Brain microvascular endothelial cell (primary cell): ENCODE measurements around the gene SHANK3.

Source experiments
- DNase-seq: peaks from one replicate; pipeline ENCODE4 v3.0.0-alpha.2; 2020
- H3K27ac ChIP-seq: fragments of 250-450 bp; sonication (Bioruptor Pico); 2 replicates; pipeline ENCODE4 v1.5.1; 2020; ENCODE audit warnings: mild to moderate bottlenecking, moderate library complexity
- H3K27me3 ChIP-seq: fragments of 250-450 bp; sonication (Bioruptor Pico); replicated peaks from 2 replicates; pipeline ENCODE4 v1.5.1; 2020; ENCODE audit warnings: mild to moderate bottlenecking
- H3K36me3 ChIP-seq: fragments of 250-450 bp; sonication (Bioruptor Pico); replicated peaks from 2 replicates; pipeline ENCODE4 v1.5.1; 2020; ENCODE audit warnings: mild to moderate bottlenecking
- H3K4me3 ChIP-seq: 2 replicates; pipeline ENCODE4 v1.5.1; 2011; ENCODE audit warnings: low read depth, mild to moderate bottlenecking, control low read depth, low read length, moderate library complexity
- CTCF ChIP-seq: IDR thresholded peaks from 2 replicates; pipeline ENCODE4 v1.5.1; 2011; ENCODE audit warnings: low read depth, mild to moderate bottlenecking, moderate library complexity, low read length, control low read depth, inconsistent platforms; ENCODE audit errors: missing control alignments
- in situ Hi-C: cut with HindIII; loops from 2 replicates; pipeline ENCODE4 v1.10.0; 2017; ENCODE audit warnings: low sequenced_read_pairs, low pct_ligation_motif_present

The SHANK3 gene

GRCh38 chr22:50683994-50684371, 11.4 kb downstream of the SHANK3 start:
- no peak overlapping the region for H3K4me3 ChIP-seq
- in situ Hi-C loops, result no loop called here

GRCh38 chr22:50684501-50684900, 11.9 kb downstream of the SHANK3 start:
- no peak for TF ChIP-seq CTCF
- Histone ChIP-seq H3K27me3 (no peaks in the 10 kb centered on the region), H3K27ac (no peak overlapping the region), H3K4me3 (no peak overlapping the region), H3K36me3 (no peaks in the 10 kb centered on the region)
- no peak for DNase-seq
- in situ Hi-C loops, result no loop called here

More at GRCh38 chr22:50683994-50684371, 11.4 kb downstream of the SHANK3 start:
- no peaks in the 10 kb centered on the region for H3K27me3 ChIP-seq
- no peak for DNase-seq
- H3K27ac ChIP-seq, result no peak overlapping the region
- no peak for TF ChIP-seq CTCF
- no peaks in the 10 kb centered on the region for H3K36me3 ChIP-seq

GRCh38 chr22:50684986-50685385, 12.4 kb downstream of the SHANK3 start:
- no peak overlapping the region for H3K27ac ChIP-seq
- no peaks in the 10 kb centered on the region for H3K36me3 ChIP-seq
- in situ Hi-C loops, result no loop called here
- H3K27me3 ChIP-seq, result no peaks in the 10 kb centered on the region
- H3K4me3 ChIP-seq, result no peak overlapping the region
- TF ChIP-seq CTCF, result no peak
- peak; percentile 38 for DNase-seq

GRCh38 chr22:50686794-50687193, 14.2 kb downstream of the SHANK3 start:
- TF ChIP-seq CTCF, result no peak
- in situ Hi-C loops, result no loop called here
- Histone ChIP-seq H3K4me3 (no peak overlapping the region), H3K36me3 (no peaks in the 10 kb centered on the region), H3K27me3 (no peaks in the 10 kb centered on the region), H3K27ac (no peak overlapping the region)
- DNase-seq, result no peak

GRCh38 chr22:50687829-50688228, 15.2 kb downstream of the SHANK3 start:
- no peaks in the 10 kb centered on the region for H3K27me3 ChIP-seq
- DNase-seq, result no peak
- H3K4me3 ChIP-seq, result no peak overlapping the region
- no peak for TF ChIP-seq CTCF
- H3K27ac ChIP-seq, result no peak overlapping the region
- H3K36me3 ChIP-seq, result no peaks in the 10 kb centered on the region
- in situ Hi-C loops, result no loop called here

GRCh38 chr22:50688448-50688847, 15.8 kb downstream of the SHANK3 start:
- in situ Hi-C loops, result no loop called here
- Histone ChIP-seq H3K27ac (no peak overlapping the region), H3K4me3 (no peak overlapping the region), H3K27me3 (no peaks in the 10 kb centered on the region), H3K36me3 (no peaks in the 10 kb centered on the region)
- no peak for TF ChIP-seq CTCF
- DNase-seq, result no peak
